Measurements from ENCODE around the gene CNP.
A peak's percentile ranks its signal among the peaks of the same experiment; 100 is the strongest.
"Not testable (repeated sequence)": the region's sequence is repeated elsewhere in the genome, so short reads cannot be mapped to it uniquely, and the experiment has no call there.

Gene CNP

DNA sequence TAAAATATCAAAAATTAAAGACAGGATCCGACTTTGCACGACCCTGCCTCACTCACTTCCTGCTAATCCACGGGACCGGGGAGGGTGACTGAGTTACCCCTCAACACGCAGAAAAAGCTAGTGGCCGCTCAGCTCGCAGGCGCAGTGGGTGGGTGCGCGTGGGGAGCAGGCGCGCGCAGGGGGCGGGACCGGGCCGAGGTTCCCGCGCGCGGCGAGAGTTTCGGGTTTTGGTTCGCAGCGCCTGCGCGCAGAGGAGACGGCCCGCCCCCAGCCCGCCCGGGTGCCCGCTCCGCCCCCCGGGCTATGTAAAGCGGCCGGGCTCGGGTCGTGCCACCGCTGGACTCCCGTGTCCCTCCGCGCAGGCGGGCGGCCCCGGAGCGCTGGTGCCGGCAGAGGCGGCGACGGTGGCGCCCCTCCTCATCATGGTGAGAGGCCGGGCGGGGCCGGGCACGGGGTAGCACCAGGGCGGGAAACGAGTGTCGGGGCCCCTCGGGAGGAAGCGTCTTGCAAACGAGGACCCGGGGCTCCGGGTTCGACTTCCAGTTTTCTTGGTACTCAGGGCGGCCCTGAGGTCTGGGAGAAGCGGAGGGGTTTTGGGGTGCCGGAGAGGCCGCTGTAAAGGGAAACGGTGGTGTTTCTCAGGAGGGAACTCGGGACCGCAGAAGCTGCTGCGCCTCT is at the start of gene CNP:
Gene CNP, plus strand, starts transcription at position 333 of the 678 bp plus-strand sequence. Its CDS starts 90 bp downstream, at position 423.
- peak; percentile 95 for DNase-seq

DNA sequence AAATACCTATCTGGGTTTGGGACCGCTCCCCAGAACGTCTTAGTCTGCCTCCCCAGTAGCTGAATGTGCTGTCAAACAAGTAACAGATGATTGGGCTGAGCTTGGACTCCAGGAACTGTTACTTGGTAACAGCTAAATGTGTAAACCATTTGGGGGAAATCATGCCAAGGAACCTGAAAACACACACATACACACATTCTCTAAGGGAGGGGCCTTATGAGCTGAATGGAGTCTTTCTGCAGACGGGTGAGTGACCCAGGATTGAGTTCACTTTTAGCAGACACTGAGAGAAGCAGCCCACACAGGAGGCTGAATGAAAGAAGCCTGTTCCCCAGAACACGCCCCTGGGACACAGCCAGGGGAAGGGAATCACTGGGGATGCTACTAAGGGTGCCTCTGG is 49.4 kb upstream of the CNP start:
- peak; percentile 25 for DNase-seq

DNA sequence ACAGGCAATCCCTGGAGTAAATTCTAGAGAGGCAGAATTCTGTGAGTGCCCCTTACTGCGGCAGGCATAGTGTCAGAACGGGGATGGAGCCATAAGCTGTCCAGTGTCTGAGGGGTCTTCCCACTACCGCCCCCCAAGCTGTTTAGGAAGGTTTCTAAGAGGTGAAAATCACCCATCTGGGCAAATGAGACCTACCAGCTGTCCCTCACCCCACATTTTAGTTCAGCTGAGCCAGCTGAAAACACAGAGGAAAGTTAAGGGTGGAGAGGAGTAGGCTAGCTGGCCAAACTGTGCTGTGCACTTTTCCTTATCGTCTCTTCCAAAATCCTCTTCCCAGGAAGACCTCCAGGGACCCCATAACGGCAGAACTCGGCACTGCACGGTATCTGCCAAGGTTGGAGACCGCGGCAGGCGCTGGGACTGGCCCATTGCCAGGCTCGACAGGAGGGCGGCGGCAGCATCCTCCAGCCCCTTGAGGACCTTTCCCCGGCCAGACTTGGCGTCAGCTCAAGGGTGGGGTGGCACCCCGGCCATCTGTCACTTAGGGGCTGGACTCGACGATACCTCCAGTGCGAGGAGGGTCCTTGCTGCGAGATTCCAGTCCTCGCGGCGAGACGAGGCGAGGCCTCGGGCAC is 48.8 kb upstream of the CNP start:
- peak; percentile 86 for DNase-seq

DNA sequence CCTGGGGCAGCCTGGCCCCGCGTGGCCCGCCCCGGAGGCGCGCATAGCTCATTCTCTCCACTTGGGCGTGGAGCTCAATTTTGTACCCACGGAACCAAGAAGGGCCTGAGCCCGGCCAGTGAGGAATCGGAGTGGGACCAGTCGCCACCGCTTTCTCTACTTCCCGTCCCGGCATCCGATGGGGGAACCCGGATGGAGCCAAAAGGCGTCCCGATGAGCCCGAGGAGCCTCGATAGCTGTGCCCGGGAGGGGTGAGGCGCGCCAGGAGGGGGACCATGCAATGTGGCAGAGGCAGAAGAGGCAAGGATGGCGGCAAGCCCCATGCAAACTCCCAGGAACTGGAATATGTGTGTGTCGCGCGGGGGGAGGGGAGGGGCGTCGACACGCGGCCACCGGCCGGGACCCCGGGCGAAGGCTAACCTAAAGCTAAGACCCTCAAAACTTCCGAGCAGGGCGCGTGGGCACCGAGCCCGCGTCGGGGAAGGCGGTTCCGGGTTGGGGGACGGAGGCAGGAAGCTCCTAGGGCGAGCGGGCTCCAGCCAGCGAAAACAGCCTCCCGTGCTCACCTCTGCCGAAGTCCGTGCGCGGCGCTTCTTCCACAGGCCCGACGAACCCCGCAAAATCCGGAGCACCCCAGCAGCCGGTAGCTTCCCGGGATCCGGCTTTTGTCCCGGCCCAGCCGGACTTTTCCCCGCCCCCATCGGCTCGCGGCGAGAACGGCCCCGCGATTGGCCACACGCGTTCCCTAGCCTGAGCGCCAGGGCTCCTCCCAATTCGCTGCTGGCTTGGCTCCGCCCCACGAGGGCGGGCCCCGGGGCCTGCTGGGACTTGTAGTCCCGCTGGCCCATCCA is 48.1 kb upstream of the CNP start, which contains the start of gene ACLY:
Gene ACLY, minus strand, starts transcription at position 638 of the 851 bp plus-strand sequence. CDS start 5,078 bp downstream, outside the sequence.
- peak; percentile 98 for DNase-seq

DNA sequence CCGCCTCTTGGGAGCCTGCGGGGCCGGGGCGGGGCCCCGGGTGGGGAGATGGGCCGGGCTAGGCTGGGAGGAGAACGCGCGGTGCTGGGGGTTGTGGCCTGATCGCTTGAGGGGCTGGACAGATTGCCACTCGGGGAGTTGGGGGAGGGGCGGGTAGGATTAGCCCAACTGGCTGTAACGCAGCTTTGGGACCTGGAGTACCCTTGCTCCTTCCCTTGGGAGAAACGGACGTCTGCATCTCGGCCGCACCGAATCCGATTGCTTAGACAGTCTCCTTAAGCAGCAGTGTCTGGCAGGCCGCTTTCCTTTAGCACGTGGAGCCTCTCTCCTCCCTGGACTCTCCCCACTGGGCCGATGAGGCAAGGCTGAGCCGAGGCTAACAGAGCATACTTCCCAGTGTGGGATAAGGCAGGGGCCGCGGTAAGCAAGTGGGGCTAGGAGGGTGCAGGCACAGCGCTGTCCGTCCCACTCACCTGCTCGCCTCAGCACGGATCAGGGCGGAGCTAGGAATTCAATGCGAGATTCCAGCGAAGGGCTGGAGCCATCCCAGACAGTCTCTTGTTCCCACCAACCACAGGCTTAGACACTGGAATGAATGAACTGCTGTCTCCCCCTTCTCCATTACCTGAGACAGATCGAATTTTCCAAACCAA is 47.3 kb upstream of the CNP start:
- DNase-seq = no peak

DNA sequence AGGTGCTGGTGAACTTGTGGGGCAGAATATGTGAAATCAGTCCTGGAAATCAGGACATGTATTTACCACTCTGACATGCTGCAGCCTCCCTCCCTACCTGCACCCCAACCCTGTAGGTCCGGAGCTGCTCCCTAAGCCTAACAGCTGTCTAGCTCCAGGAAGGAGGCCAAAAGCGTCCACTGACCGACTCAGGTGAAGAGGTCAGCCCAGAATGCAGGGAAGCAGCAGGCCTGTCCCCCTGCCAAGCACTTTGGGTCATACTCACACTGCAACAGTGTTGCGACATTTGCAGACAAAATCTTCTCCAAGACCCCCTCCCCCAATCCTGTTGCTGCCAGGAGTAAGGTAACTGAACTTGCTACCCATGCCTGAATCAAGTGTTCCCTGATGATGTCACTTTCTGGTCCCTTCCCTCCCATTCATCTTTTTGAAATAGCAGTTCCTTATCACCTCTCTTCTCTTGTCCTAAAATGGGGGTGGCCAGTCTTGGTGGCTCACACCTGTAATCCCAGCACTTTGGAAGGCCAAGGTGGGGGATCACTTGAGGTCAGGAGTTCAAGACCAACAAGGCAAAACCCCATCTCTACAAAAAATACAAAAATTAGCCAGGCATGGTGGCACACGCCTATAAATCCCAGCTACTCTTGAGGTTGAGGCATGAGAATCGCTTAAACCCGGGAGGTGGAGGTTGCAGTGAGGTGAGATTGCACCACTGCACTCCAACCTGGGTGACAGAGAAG is 46.6 kb upstream of the CNP start:
- DNase-seq = peak; percentile 31

DNA sequence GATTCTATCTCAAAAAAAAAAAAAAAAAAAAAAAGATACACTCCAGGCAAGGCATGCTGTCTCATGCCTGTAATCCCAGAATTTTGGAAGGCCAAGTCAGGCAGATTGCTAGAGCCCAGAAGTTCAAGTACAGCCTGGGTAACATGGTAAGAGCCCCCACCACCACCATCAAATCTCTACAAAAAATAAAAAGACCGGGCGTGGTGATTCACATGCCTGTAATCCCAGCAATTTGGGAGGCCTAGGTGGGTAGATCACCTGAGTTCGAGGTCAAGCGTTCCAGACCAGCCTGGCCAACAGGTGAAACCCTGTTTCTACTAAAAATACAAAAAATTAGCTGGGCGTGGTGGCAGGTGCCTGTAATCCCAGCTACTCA is 46.0 kb upstream of the CNP start:
- DNase-seq = no peak

DNA sequence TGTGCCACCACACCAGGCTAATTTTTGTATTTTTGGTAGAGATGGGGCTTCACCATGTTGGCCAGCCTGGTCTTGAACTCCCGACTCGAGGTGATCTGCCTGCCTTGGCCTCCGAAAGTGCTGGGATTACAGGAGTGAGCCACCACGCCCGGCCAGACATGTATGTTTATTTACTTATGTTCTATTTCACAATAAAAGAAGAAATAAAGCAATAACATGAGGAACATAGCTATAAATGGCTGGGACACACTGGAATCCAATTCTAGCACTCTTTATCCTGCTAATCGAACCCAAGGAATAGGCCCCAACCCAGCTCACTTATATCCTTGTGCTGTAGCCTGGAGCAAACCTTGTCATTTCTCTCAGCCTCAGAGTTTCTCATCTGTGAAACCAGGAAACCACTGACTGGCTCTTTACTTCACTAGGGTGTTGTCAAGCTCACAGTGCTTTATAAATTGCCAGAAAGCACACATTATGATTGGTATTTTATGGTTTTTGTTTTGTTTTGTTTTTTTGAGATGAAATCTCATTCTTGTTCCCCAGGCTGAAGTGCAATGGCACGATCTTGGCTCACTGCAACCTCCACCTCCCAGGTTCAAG is 40.5 kb upstream of the CNP start:
- DNase-seq = no peak

DNA sequence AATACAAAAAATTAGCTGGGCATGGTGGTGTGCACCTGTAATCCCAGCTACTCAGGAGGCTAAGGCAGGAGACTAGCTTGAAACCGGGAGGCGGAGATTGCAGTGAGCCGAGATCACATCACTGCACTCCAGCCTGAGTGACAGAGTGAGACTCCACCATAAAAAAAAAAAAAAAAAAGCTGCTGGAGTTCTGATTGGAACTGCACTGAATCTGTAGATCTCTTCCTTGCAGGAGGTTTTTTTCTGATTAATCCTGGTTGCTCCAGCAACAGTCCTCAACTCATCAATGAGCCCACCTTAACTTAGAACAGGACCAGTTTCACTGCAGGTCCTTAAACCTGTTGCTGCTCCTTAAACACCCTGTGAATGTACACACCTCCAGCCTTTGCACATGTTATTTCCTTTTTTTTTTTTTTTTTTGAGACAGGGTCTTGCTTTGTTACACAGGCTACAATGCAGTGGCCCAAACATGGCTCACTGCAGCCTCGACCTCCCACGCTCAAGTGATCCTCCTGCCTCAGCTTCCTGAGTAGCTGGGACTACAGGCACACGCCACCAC is 37.8 kb upstream of the CNP start:
- no peak for DNase-seq

DNA sequence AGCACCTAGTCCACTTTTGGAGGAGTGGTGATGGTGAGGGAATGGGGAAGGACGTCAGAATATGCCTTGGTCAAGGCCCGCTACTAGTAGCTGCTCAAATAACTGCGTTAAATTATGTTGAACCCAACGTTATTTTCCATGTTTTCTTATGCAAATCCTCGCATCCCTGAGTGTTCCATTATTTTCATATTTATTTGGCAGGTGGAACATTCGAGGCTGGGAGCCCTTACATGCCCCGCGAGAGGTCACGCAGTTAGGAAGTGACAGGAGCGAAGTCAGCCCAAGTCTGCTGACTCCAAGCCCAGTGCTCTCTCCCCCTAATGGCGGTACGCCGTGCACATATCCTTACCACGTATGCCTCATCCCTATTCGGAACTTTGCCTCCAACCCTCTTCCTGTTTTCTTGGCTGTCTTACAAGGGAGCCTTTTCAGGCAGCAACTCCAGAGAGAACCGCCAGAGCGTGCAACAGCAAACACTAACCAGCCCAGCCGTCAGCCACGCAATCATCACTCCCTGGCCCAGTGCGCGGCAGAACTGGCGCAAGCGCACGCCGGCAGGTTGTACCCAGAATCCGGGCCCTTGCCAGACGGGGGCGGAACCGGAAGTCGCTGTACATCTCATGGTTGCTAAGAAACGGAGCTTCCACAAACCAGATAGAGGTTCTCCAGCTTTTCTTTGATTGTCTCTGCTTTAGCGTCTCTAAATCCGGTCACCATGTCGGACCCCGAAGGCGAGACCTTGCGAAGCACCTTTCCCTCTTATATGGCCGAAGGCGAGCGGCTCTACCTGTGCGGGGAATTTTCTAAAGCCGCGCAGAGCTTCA is 36.4 kb upstream of the CNP start, which contains the start of gene ODAD4:
Gene ODAD4, plus strand, starts transcription at position 609 of the 824 bp plus-strand sequence. Its CDS starts 107 bp downstream, at position 716.
- peak; percentile 99 for DNase-seq

DNA sequence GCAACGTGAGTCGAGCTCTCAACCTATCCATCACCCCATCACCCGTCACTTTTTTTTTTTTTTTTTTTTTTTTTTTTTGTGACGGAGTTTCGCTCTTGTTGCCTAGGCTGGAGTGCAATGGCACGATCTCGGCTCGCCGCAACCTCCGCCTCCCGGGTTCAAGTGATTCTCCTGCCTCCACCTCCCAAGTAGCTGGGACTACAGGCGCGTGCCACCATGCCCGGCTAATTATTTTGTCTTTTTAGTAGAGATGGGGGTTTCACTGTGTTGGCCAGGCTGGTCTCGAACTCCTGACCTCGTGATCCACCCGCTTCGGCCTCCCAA is 35.8 kb upstream of the CNP start:
- DNase-seq = not testable (repeated sequence)

DNA sequence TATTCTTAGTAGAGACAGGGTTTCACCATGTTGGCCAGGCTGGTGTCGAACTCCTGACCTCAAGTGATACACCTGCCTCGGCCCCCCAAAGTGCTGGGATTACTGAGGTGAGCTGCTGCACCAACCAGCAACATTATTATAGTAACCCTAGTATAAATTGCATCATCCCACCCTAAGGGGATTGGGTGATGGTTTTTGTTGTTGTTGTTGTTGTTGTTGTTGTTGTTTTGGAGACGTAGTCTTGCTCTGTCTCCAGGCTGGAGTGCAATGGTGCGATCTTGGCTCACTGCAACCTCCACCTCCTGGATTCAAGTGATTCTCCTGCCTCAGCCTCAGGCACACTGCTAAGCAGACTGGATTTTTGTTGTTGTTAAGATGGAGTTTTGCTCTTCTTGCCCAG is 34.9 kb upstream of the CNP start:
- DNase-seq = not testable (repeated sequence)

DNA sequence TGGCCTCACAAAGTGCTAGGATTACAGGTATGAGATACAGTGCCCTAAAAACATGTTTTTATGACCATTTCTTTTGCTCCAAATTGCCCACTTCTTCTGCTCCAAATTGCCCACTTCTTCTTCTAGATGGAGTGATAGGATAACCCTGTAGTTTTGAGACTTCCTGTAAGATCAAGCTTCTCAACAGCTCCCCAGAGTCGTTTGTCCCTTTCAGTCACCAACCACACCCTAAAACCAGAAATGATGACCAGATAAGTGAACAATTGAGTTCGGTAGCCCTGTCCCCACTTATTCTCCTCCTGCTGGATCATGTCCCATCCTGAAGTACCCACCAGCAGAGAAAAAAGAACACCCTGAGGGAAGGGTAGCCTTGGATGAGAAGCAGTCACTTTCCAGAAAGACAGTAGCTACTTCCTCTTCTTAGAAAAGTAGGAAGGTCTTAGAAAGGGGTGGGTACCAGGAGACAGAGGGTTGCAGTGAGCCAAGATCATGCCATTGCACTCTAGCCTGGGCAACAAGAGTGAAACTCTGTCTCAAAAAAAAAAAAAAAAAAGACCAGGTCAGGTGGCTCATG is 33.7 kb upstream of the CNP start:
- DNase-seq = peak; percentile 81

DNA sequence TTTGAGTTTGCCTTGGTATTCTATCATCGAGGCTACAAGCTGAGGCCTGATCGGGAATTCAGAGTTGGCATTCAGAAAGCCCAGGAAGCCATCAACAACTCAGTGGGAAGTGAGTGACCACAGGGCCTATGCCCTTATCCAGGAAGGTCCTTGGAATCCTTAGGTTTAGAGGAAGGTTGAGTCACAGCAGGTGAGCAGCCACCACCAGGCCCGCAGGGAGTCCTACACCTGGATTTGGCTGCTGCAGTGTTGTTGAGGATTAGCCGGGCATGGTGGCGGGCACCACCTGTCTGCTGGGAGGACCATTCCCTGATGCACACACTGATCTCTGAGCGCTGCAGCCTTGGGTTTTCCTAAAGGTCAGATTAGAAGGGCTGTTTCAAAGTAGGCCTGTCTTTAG is 31.0 kb upstream of the CNP start:
- DNase-seq = no peak

DNA sequence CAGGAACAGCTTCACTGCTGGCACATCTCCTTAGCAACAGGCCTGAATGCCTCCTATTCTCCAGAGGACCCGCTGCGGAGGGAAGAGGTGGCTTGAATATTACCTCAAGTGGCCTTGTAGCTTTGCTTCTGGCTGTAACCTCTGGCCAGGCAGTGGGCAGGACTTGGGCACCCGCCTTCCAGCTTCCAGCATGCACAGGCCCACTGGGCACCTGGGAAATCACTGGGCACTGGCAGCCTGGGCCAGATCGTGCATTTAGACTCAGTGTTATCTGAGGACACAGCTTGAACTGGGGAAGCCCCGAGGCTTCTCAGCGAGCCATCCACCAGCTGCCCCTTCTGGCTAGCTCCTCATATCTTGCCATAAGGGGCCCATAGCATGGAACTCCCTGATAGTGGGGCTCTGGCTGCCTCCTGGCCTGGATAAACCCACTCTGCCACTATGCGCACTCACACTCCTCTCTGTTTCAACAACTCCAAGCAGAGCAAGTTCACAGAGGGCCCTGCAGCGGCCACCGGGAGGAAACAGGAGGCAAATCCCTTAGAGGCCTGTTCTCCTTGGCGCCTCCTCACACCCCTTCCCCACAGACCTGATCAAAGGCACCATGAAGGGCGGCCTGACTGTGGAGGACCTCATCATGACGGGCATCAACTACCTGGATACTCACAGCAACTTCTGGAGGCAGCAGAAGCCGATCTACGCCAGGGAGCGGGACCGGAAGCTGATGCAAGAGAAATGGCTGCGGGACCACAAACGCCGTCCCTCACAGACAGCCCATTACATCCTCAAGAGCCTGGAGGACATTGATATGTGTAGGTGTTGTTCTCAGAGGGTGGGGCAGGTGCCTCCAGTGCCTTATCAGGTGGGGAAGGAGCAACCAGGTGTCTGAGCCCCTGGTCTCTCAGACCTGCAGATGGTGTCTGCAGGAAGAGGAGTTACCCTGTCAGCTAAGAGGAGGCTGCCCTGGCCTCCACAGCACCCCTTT is 28.3 kb upstream of the CNP start:
- peak; percentile 97 for DNase-seq

DNA sequence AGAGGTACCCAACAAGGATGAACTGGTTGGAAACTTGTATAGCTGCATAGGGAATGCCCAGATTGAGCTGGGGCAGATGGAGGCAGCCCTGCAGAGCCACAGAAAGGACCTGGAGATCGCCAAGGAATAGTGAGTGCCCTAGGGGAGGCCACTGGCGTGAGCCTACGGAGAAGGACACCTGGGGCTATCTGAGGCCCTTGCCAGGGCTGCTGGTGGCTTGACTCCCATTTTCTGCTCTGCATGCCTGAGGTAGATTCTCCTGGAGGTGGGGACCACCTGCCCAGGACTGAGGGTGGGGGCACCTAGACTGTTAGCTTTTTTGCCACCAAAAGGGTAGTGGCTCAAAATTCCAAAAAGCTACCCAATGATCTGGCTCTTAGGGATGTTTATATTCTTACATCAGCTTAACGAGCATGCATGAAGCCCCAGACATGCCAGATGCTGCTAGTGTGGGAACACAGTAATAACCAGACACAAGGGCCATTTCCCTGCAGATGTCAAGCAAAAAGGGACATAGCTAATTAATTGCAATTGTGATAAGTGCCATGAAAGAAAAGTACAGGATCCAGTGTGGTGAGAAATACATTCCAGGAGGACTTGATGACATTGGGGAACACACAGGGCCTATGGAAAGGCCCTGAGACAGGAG is 27.4 kb upstream of the CNP start:
- DNase-seq = no peak

DNA sequence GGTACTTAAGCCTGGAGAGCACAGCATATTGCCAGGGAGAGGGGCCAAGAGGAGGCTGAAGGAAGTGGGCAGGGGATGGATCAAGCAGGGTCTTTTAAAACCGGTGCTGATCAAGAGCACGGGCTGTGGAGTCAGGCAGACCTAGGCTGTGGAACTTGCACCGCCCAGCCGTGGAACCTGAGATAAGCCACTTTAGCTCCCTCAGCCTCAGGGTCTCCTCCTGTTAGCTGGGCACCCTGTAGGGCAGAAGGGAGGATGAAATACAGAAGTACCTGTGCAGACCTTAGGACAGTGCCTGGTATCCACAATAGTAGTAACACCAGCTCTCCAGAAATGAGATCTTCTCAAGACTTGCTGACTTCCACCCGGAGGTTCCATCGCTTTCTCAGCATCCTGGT is 26.9 kb upstream of the CNP start:
- peak; percentile 39 for DNase-seq

DNA sequence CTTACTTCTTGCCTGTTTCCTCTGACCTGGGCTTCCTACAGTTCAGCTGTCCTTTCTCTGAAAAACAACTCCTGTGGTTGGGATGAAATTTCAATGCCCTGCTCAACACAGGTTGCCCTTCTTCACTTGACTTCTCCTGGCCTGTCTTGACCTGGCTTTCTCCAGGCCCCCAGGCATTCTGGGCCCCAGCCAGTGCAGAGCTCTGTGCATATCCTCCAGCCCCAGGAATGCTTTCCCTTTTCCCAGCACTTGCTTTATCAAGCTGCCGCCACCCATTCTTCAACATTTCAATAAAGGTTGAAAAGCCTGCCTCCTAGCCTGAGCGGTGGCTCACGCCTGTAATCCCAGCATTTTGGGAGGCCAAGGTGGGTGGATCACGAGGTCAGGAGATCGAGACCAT is 25.4 kb upstream of the CNP start:
- DNase-seq = no peak
